ENCODE measurements around the gene CCDC102A. TPM values are rescaled to one million over a fixed set of nuclear protein-coding genes. Genes with fewer than 3 reads are reported as not detected.

CCDC102A gene
- total RNA-seq, 1 donor from 2014 or later, result 30.6 TPM

GRCh38 chr16:57530522-57531252 lies 5.7 kb downstream of the CCDC102A start:
- no peak for TF ChIP-seq CTCF (IDR thresholded peaks at IDR 0.05; ENCODE audit: unreplicated experiment)
- peaks cover 26% of the 10 kb centered on the region for H3K27me3 Mint-ChIP-seq (ENCODE audit: low read depth)
- H3K4me1 Mint-ChIP-seq, result peaks cover 64% of the 10 kb centered on the region
- H3K9me3 Mint-ChIP-seq, result no peaks in the 10 kb centered on the region
- peak overlapping the region; percentile 71 for H3K27ac Mint-ChIP-seq
- peak in 1 of 2 experiments; percentile 7 for DNase-seq (ENCODE audit: low spot score in 2 of 2, unreplicated experiment in 2 of 2)
- H3K36me3 Mint-ChIP-seq, result peaks cover 12% of the 10 kb centered on the region
- H3K4me3 Mint-ChIP-seq, result no peak overlapping the region

GRCh38 chr16:57530104-57530521 lies 6.3 kb downstream of the CCDC102A start:
- no peak for TF ChIP-seq CTCF (IDR thresholded peaks at IDR 0.05; ENCODE audit: unreplicated experiment)
- Mint-ChIP-seq H3K36me3 (peaks cover 16% of the 10 kb centered on the region), H3K27me3 (ENCODE audit: low read depth) (peaks cover 26% of the 10 kb centered on the region), H3K27ac (peak overlapping the region; percentile 71), H3K4me1 (peaks cover 60% of the 10 kb centered on the region), H3K4me3 (no peak overlapping the region), H3K9me3 (no peaks in the 10 kb centered on the region)
- DNase-seq (ENCODE audit: low spot score in 2 of 2, unreplicated experiment in 2 of 2), result no peak

- no peak for TF ChIP-seq CTCF (IDR thresholded peaks at IDR 0.05; ENCODE audit: unreplicated experiment)
- H3K27me3 Mint-ChIP-seq (ENCODE audit: low read depth), result peaks cover 26% of the 10 kb centered on the region
- H3K36me3 Mint-ChIP-seq, result peaks cover 19% of the 10 kb centered on the region
- no peak overlapping the region for H3K27ac Mint-ChIP-seq
- no peaks in the 10 kb centered on the region for H3K9me3 Mint-ChIP-seq
- peaks cover 54% of the 10 kb centered on the region for H3K4me1 Mint-ChIP-seq
- peak overlapping the region; percentile 47 for H3K4me3 Mint-ChIP-seq
- DNase-seq (ENCODE audit: low spot score in 2 of 2, unreplicated experiment in 2 of 2), result no peak
Measured at GRCh38 chr16:57529391-57530103, 6.8 kb downstream of the CCDC102A start.

- Mint-ChIP-seq H3K27me3 (ENCODE audit: low read depth) (peaks cover 26% of the 10 kb centered on the region), H3K36me3 (peaks cover 20% of the 10 kb centered on the region), H3K9me3 (no peaks in the 10 kb centered on the region), H3K27ac (no peak overlapping the region), H3K4me3 (peak overlapping the region; percentile 41), H3K4me1 (peaks cover 46% of the 10 kb centered on the region)
- no peak for TF ChIP-seq CTCF (IDR thresholded peaks at IDR 0.05; ENCODE audit: unreplicated experiment)
- DNase-seq (ENCODE audit: low spot score in 2 of 2, unreplicated experiment in 2 of 2), result peak in 1 of 2 experiments; percentile 61
Measured at GRCh38 chr16:57528499-57529390, 7.6 kb downstream of the CCDC102A start.

- no peak overlapping the region for H3K27ac Mint-ChIP-seq
- peaks cover 20% of the 10 kb centered on the region for H3K36me3 Mint-ChIP-seq
- DNase-seq (ENCODE audit: low spot score in 2 of 2, unreplicated experiment in 2 of 2), result no peak
- H3K9me3 Mint-ChIP-seq, result no peaks in the 10 kb centered on the region
- H3K27me3 Mint-ChIP-seq (ENCODE audit: low read depth), result peaks cover 26% of the 10 kb centered on the region
- peaks cover 37% of the 10 kb centered on the region for H3K4me1 Mint-ChIP-seq
- TF ChIP-seq CTCF (IDR thresholded peaks at IDR 0.05; ENCODE audit: unreplicated experiment), result no peak
- peak overlapping the region; percentile 41 for H3K4me3 Mint-ChIP-seq
Measured at GRCh38 chr16:57527610-57528360, 8.6 kb downstream of the CCDC102A start.
